ENCODE results near the gene TTPAL. TPM values are rescaled to one million over a fixed set of nuclear protein-coding genes. Genes with fewer than 3 reads are reported as not detected.

The TTPAL gene
- total RNA-seq, 1 experiment from 2014 or later: 8.8 TPM

DNA sequence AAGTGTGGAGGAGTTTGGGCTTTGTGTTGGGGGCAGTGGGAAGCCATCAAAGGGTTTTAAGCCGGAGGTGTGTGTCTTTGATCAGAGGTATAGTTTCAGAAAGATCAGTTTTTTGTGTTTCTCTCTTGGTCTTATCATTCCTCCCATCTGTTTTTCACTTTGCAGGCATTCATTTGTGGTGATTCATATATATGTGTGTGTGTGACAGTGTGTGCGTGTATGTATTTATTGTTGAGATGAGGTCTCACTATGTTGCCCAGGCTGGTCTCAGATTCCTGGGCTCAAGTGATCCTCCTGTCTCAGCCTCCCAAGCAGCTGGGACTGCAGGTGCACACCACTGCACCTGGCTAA, 57.3 kb downstream of the TTPAL start:
- no peaks in the 10 kb centered on the region; the same call in 1 of the 2 replicates for H3K9me3 ChIP-seq (replicated peaks)
- peaks cover 30% of the 10 kb centered on the region for H3K4me1 ChIP-seq (replicated peaks)
- H3K27me3 ChIP-seq (replicated peaks): no peaks in the 10 kb centered on the region
- H3K36me3 ChIP-seq: no peaks in the 10 kb centered on the region
- H3K4me3 ChIP-seq: no peak overlapping the region
- 0 out of 2 replicates have a peak overlapping the region, but pooled peaks have one; percentile 4 for H3K27ac ChIP-seq
- peak in 1 of 2 experiments; percentile 39 for DNase-seq (ENCODE audit: low read depth in 1 of 2, low spot score in 2 of 2)

DNA sequence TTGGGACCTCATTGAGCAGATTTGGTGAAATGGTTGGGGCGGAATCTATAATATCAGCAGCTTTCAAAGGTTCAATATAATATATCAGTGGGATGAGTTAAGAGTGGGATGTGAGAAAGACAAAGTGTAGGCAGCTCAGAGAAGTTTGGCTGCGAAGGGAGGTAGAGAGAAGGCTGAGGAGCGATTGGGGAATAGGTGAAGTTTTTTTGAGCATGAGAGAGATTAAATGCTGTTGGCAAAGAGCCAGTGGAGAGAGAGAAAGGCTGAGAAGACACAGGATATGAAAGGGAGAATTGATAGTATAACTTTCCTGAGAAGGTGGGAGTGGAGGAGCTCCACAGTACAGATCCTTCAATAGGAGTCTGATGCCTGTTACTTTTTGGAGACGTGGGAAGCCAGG, 58.3 kb downstream of the TTPAL start:
- Histone ChIP-seq H3K4me3 (no peak overlapping the region), H3K9me3 (replicated peaks) (no peaks in the 10 kb centered on the region; the same call in 1 of the 2 replicates), H3K27me3 (replicated peaks) (no peaks in the 10 kb centered on the region), H3K36me3 (no peaks in the 10 kb centered on the region), H3K4me1 (replicated peaks) (peaks cover 30% of the 10 kb centered on the region), H3K27ac (no peak overlapping the region)
- DNase-seq (ENCODE audit: low read depth in 1 of 2, low spot score in 2 of 2): no peak

- H3K27me3 ChIP-seq (replicated peaks): no peaks in the 10 kb centered on the region
- DNase-seq (ENCODE audit: low read depth in 1 of 2, low spot score in 2 of 2): no peak
- H3K36me3 ChIP-seq: no peaks in the 10 kb centered on the region
- peaks cover 17% of the 10 kb centered on the region for H3K4me1 ChIP-seq (replicated peaks)
- no peak overlapping the region for H3K27ac ChIP-seq
- no peak overlapping the region for H3K4me3 ChIP-seq
- H3K9me3 ChIP-seq (replicated peaks): no peaks in the 10 kb centered on the region
These were observed 60.5 kb downstream of the TTPAL start for GRCh38 chr20:44536175-44536574.

GRCh38 chr20:44537993-44538392, 62.3 kb downstream of the TTPAL start:
- no peaks in the 10 kb centered on the region for H3K27me3 ChIP-seq (replicated peaks)
- no peaks in the 10 kb centered on the region for H3K36me3 ChIP-seq
- no peak overlapping the region for H3K27ac ChIP-seq
- H3K4me1 ChIP-seq (replicated peaks): peaks cover 3% of the 10 kb centered on the region; the same call in 1 of the 2 replicates
- DNase-seq (ENCODE audit: low read depth in 1 of 2, low spot score in 2 of 2): no peak
- no peak overlapping the region for H3K4me3 ChIP-seq
- no peaks in the 10 kb centered on the region for H3K9me3 ChIP-seq (replicated peaks)

- no peak for DNase-seq (ENCODE audit: low read depth in 1 of 2, low spot score in 2 of 2)
- no peak overlapping the region for H3K4me3 ChIP-seq
- H3K4me1 ChIP-seq (replicated peaks): no peaks in the 10 kb centered on the region; the same call in 1 of the 2 replicates
- no peaks in the 10 kb centered on the region for H3K27me3 ChIP-seq (replicated peaks)
- no peak overlapping the region for H3K27ac ChIP-seq
- no peaks in the 10 kb centered on the region for H3K36me3 ChIP-seq
- H3K9me3 ChIP-seq (replicated peaks): no peaks in the 10 kb centered on the region
These were observed 65.2 kb downstream of the TTPAL start for GRCh38 chr20:44540834-44541233.

- Histone ChIP-seq H3K4me1 (replicated peaks) (peaks cover 4% of the 10 kb centered on the region), H3K27me3 (replicated peaks) (no peaks in the 10 kb centered on the region), H3K36me3 (no peaks in the 10 kb centered on the region), H3K4me3 (no peak overlapping the region), H3K9me3 (replicated peaks) (no peaks in the 10 kb centered on the region), H3K27ac (no peak overlapping the region)
- no peak for DNase-seq (ENCODE audit: low read depth in 1 of 2, low spot score in 2 of 2)
These were observed 66.3 kb downstream of the TTPAL start for GRCh38 chr20:44541992-44542391.

DNA sequence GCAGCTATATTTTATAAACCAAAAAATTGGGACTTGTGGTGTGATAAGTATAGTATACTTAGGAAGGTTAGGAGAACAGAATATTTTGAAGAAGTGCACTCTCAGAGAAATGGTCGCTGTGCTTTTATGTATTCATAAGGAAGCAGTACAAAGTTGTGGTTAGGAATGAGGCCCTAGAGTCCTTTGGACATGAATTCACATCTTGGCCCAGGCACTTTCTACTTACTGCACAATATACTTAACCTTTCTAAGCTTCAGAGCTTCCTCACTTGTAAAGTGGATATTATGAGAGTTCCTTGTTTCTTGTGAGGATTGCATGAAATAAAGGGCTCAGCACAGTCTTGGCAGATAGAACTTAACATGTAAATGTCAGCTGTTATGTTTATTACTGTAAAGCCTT, 67.2 kb downstream of the TTPAL start:
- peaks cover 13% of the 10 kb centered on the region for H3K4me1 ChIP-seq (replicated peaks)
- DNase-seq (ENCODE audit: low read depth in 1 of 2, low spot score in 2 of 2): no peak
- no peaks in the 10 kb centered on the region for H3K36me3 ChIP-seq
- no peaks in the 10 kb centered on the region for H3K9me3 ChIP-seq (replicated peaks)
- H3K27me3 ChIP-seq (replicated peaks): no peaks in the 10 kb centered on the region
- H3K27ac ChIP-seq: no peak overlapping the region
- no peak overlapping the region for H3K4me3 ChIP-seq

DNA sequence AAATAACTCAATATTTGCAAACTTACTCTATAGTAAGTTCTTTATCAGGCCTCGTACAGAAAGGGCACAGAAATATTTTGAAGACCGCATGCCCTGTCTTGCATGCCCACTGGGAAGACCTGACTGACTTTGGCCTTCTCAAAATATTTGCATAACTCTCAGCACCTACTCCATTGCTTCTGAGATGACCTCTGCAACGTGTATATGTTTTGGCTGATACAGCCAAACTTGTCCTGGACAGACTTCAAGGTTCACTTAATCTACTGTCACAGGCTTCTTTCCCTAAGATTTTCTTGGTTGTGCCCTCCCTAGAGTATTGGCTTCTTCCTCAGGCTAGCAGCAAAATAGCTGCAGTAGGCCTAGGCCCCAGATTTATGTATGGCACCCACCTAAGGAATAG, 67.7 kb downstream of the TTPAL start:
- Histone ChIP-seq H3K27me3 (replicated peaks) (no peaks in the 10 kb centered on the region), H3K4me3 (no peak overlapping the region), H3K27ac (no peak overlapping the region), H3K9me3 (replicated peaks) (no peaks in the 10 kb centered on the region), H3K36me3 (no peaks in the 10 kb centered on the region), H3K4me1 (replicated peaks) (peaks cover 17% of the 10 kb centered on the region)
- no peak for DNase-seq (ENCODE audit: low read depth in 1 of 2, low spot score in 2 of 2)

Other genes starting within 250 kb of the TTPAL start
- not detected in 2 replicates for gene GDAP1L1, start 228.6 kb upstream of the TTPAL start, total RNA-seq (2014; rRNA removed; shearing (Covaris generic))
- 4.4 and 6.9 TPM in 2 replicates for gene FITM2, start 164.7 kb upstream of the TTPAL start, total RNA-seq (2014; rRNA removed; shearing (Covaris generic))
- gene R3HDML, start 138.8 kb upstream of the TTPAL start, total RNA-seq (2014; rRNA removed; shearing (Covaris generic)): not detected in 2 replicates
- gene HNF4A, start 120.2 kb upstream of the TTPAL start, total RNA-seq (2014; rRNA removed; shearing (Covaris generic)): not detected in 2 replicates
- gene SERINC3, start 46.2 kb downstream of the TTPAL start, total RNA-seq (2014; rRNA removed; shearing (Covaris generic)): 69.2 and 76.1 TPM in 2 replicates
- 54.6 and 71.0 TPM in 2 replicates for gene PKIG, start 106.7 kb downstream of the TTPAL start, total RNA-seq (2014; rRNA removed; shearing (Covaris generic))
- gene ADA, start 175.8 kb downstream of the TTPAL start, total RNA-seq (2014; rRNA removed; shearing (Covaris generic)): 8.8 and 9.6 TPM in 2 replicates
- not detected in 2 replicates for gene CCN5, start 239.5 kb downstream of the TTPAL start, total RNA-seq (2014; rRNA removed; shearing (Covaris generic))